ENCODE data around the gene TMEM121.

- no peak for TF ChIP-seq POLR2AphosphoS5 (IDR thresholded peaks at IDR 0.05)
- no peak for TF ChIP-seq POLR2A (IDR thresholded peaks at IDR 0.05)
- no peak for TF ChIP-seq CTCF (IDR thresholded peaks at IDR 0.05)
These were observed 23.1 kb upstream of the TMEM121 start for GRCh38 chr14:105503296-105503640.

Data from prostate gland (tissue), 2 donors.